NCI-H748 (cell line): ENCODE measurements around the gene PROKR1.
"Not testable (repeated sequence)": the region's sequence is repeated elsewhere in the genome, so short reads cannot be mapped to it uniquely, and the experiment has no call there.

Experiments
- DNase-seq: peaks from one replicate; lab custom pipeline; 2025; ENCODE audit not compliant: unreplicated experiment; lab: John Stamatoyannopoulos, UW

PROKR1 gene

DNA sequence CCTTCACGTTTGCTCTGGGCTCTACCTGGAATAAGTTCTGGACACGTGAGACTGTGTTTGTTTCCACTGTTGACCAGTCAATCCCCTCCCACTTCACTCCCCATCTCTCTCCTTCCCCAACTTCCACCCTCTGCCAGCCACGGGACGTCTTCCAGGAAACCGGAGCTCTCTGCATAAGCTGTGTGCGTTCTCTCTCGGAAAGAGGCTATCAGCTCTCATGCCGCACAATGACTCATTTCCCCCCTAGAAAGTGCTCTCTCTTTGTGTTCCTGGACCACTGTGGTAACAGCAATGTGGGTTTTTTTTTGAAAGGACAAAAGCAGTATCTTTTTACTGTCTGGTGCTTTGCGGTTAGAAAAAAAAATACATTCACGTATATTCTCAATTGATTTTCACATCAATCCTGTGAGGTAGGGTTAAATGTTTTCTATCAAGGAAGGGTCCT is 10.2 kb downstream of the PROKR1 start:
- DNase-seq = no peak

DNA sequence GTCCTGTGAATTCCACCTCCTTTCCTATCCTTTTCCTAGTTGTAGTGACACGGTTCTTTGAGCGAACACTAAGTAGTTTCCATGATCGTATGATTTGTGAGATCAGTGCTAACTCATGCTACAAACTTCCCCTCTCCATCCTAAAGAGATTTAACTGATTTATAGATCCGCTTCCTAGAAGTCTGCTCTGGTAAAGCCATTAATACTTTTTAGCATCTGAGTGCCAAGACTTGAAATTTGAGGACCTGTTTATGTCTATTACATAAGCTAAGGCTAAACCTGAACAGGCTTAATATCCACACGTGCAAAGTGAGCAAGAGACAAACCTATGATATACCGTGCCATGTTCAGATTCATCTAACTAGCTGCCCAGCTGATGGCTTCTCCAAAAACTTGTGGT is 14.9 kb downstream of the PROKR1 start:
- no peak for DNase-seq

- no peak for DNase-seq
Observed at GRCh38 chr2:68659081-68659480, 15.7 kb downstream of the PROKR1 start.

- DNase-seq = no peak
Observed at GRCh38 chr2:68660658-68661057, 17.3 kb downstream of the PROKR1 start.

- no peak for DNase-seq
Observed at GRCh38 chr2:68662466-68662865, 19.1 kb downstream of the PROKR1 start.

DNA sequence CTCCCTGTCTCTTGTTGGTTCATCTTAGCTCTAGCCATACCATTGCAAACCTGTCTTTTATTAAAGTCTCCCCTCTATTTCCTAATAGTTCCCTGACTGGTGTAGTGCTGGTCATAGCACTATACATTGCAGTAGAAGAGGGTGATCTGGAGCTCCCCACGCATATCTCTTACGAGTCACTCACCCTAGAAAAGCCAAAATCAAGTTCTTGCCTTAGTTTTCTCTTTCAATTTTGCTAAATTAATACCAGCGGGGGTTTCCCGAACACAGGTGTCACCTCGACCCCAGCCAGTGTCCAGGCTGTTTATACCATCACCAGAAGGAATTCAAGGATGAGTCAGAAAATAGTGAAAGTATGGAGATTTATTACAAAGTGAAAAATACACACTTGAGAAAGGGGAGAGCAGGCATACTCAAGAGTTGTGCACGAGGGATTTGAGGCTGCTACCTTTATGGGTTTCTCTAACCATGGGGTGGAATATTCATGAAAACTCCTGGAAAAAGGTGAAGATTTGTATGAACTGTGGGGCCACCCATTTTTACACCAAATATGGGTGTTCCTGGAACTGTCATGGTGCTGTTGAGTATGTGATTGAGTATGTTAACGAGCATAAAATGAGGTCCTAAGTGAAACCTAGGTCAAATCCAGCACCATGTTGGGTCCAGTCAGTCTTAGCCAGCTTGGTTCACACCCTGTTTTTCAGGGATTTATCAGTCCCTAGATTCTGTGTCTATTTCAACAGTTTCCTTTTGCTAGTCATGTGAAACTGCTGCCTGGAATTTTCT is 20.2 kb downstream of the PROKR1 start:
- no peak for DNase-seq

DNA sequence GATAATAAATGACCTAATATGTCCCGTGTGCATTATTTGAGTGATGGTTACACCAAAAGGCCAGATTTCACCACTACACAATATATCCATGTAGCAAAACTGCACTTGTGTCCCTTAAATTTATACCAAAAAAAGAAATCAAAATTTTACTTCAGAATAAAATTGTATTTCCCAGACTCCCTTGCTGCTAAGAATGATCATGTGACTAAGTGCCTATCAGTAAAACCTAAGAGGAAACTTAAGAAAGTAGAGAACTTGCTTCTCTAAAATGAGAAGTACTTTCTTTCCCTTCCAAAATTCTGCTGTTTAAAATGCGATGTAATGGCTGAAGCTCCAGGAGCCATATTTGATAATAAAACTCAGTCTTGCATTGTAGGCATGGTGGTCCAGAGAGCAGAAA is 24.0 kb downstream of the PROKR1 start:
- DNase-seq = no peak

- no peak for DNase-seq
Observed at GRCh38 chr2:68669651-68670050, 26.3 kb downstream of the PROKR1 start.

DNA sequence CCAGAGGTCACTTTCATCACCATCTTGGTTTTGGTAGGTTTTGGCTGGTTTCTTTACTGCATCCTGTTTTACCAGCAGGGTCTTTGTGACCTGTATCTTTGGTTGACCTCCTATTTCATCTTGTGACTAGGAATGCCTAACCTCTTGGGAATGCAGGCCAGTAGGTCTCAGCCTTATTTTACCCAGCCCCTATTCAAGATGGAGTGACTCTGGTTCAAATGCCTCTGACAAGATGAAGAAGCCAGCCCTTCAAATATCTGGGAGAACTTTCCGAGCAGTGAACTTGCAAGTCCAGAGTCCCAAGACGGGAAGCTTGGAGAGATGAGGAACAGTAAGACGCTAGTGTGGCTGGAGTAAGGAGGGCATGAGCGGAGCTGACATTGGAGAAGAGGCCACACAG is 28.6 kb downstream of the PROKR1 start:
- no peak for DNase-seq

DNA sequence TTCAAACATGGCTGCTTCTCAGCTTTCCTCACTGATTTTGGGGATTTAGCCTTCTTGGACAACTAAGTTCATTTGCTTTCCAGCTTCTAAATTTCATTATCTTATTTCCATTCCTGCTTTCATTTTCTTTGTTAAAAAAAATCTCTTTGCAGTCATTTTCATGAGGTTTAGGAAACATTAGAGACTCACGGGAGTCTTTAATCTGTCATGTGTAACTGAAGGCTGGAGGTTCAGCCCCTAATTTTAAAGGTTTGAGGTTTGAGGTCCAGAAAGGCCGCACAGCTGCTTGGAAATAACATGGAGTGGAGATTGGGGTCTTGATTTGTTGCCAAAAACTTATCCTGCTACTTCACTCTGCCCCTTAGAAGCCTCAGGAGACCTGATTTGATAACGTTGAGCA is 30.3 kb downstream of the PROKR1 start:
- no peak for DNase-seq

GRCh38 chr2:68675470-68675869 is 32.1 kb downstream of the PROKR1 start:
- no peak for DNase-seq

DNA sequence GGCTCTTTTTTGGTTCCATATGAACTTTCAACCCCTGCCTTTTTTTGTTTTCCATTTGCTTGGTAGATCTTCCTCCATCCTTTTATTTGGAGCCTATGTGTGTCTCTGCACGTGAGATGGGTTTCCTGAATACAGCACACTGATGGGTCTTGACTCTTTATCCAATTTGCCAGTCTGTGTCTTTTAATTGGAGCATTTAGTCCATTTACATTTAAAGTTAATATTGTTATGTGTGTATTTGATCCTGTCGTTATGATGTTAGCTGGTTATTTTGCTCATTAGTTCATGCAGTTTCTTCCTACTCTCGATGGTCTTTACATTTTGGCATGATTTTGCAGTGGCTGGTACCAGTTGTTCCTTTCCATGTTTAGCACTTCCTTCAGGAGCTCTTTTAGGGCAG is 34.5 kb downstream of the PROKR1 start:
- not testable (repeated sequence) for DNase-seq

GRCh38 chr2:68679166-68679916 is 36.0 kb downstream of the PROKR1 start:
- peak; percentile 76 for DNase-seq

GRCh38 chr2:68679917-68680267 is 36.5 kb downstream of the PROKR1 start:
- peak; percentile 18 for DNase-seq

DNA sequence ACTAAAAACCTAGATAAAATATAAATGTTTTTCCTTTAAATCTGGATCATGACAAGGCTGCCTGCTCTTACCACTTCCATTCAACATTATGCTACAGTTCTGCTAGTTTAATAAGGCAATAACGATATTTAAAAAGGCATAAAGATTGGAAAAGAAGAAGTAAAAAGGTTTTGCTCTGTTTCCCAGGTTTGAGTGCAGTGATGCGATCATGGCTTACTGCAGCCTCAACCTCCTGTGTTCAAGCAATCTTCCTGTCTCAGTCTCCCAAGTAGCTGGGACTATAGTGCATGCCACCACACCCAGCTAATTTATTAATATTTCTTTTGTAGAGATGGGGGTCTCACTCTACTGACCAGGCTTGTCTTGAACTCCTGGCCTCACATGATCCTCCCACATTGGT is 40.8 kb downstream of the PROKR1 start:
- no peak for DNase-seq

DNA sequence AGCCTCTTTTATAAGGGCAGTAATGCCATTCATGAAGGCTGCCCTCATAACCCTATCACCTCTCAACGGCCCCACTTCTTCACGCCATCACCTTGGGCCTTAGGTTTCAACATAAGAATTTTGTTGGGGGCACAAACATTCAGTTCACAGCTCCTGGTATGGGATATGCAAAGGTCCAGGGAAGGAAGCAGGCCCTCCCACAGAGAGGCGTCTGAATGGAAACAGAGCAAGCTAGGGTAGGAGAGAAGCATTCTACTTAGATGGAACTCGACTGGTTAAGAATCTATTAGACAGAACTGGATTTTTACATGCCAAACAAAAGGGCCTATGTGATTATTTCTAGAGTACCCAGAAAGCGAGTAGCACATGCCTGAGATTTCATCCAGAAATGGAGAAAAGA is 42.8 kb downstream of the PROKR1 start:
- no peak for DNase-seq

GRCh38 chr2:68687018-68687417 is 43.6 kb downstream of the PROKR1 start:
- no peak for DNase-seq

DNA sequence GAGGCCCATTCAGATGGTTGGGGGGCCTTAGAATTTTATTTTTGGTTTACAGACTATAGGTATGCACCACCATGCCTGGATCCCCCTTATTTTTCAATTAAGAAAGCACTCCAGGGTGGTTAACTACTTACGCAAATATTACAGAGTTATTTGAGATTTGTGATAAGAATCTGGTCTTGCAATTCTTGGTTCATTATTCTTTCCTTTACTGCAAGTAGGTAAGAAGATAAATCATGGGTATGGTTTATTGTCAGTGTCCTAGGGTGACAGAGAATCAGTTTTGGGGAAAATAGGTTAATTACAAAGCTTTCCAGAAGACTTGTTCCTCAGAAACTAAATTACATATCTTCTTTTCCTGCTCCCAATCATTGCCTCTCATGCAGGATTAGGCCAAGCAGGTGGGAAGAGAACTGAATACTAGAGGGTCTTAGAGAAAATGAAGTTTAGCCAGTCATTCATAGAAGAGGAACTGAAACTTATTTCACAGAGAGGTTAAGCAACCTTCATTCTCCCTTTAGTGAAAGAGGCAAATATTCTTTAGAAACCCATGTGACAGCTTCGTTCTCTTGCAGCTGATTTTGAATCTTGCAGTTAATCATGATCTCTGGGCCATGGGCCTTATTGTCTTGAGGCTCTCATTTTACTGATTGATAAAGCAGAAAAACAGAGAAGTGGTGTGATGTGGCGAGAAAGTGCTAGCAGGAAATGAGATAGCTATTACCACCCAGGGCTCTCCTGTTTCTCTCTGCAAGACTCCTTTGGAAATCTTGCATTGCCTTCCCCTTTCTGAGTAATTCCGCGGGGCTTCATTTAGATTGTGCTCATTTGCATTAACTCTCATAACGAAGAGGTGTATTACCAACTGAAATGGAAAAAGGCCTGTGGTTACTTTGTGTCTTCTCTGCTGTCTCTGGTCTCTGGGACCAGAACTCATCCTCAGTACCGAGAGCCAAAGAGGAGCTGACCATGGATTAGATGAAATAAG is 46.5 kb downstream of the PROKR1 start:
- no peak for DNase-seq

DNA sequence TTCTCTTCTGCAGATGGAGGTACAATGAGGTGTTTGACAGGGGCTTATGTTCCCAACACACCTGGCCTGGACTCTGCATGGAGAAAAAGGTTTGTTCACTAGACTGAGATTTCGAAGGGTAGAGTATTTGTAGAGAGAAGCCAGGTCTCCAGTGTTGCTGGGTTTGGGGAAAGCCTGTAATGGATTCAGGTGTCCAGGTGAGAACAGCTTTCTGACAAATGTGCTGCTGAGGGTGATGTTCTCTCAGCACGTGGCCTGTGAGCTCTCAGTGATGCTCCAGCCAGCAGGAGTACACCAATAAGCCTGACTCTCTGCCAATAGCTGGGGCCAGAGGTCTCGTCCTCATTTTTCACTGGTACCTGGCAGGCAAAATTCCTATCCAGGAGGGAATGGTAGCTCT is 47.5 kb downstream of the PROKR1 start:
- no peak for DNase-seq

- DNase-seq = no peak
Observed at GRCh38 chr2:68692511-68692910, 49.1 kb downstream of the PROKR1 start.

DNA sequence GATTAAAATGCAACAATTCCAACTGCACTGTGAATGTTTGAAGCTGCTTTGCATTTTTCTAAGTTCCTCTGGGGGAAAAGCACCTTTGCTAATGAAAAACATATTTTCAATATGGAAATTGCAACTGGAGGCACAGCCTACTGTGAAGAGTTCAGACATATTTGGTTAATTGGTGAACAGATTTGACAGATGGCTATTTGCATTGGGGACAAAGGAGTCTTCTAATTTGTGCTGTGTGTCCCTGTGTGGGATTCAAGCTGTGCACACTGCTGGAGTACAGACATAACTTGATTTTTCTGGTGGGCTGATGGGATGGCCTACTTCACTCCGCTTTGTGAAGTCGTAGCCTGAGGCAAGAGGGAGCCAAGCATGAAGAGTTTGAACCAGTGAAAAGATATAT is 50.6 kb downstream of the PROKR1 start:
- DNase-seq = no peak
